ENCODE measurements around the gene KRTAP10-2. TPM values are rescaled to one million over a fixed set of nuclear protein-coding genes. Genes with fewer than 3 reads are reported as not detected.
"Not testable (repeated sequence)": the region's sequence is repeated elsewhere in the genome, so short reads cannot be mapped to it uniquely, and the experiment has no call there.

KRTAP10-2 gene
- total and polyA plus RNA-seq, 2 donors (not counting 1 experiment from before 2014, with no cell fraction given), result not detected

DNA sequence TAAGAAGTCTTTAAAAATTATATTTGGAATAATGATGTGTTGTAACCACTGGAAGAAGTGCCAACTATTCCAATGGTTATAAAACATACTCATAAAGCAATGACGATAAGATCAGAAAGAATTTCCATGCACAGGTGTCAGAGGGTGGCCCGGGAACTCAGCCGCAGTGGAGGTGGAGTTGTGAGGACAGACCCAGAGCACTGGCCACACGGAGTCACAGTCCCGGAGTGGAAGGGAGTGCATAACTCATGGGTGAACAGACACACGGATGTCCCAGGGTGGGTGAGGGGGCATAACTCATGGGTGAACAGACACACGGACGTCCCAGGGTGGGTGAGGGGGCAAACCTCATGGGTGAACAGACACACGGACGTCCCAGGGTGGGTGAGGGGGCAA lies 24.7 kb upstream of the KRTAP10-2 start:
- Histone ChIP-seq H3K79me2 (ENCODE audit: control insufficient read depth, insufficient read depth, low read length) (no peaks in the 10 kb centered on the region), H3K27ac (ENCODE audit: insufficient read depth, low read length) (no peak overlapping the region), H3K4me1 (ENCODE audit: control insufficient read depth, extremely low read depth, insufficient read depth, low read length) (no peaks in the 10 kb centered on the region), H3K9ac (ENCODE audit: insufficient read depth, low read length) (no peak overlapping the region), H3K9me3 (ENCODE audit: control insufficient read depth, insufficient read depth, low read depth, low read length) (no peaks in the 10 kb centered on the region), H2AFZ (ENCODE audit: low read length) (no peak overlapping the region), H3K4me2 (ENCODE audit: extremely low read depth, insufficient read depth, low read length) (no peak overlapping the region), H4K20me1 (ENCODE audit: control insufficient read depth, extremely low read depth, insufficient read depth, low read length) (no peaks in the 10 kb centered on the region), H3K36me3 (ENCODE audit: control insufficient read depth, insufficient read depth, low read length) (no peaks in the 10 kb centered on the region), H3K27me3 (ENCODE audit: control insufficient read depth, insufficient read depth, low read length) (no peaks in the 10 kb centered on the region), H3K4me3 (replicated peaks in 1 of 4; ENCODE audit: control extremely low read depth in 1 of 4, insufficient read depth in 1 of 4, low read depth in 3 of 4, low read length in 4 of 4) (no peak overlapping the region)
- TF ChIP-seq, protein P1, sequence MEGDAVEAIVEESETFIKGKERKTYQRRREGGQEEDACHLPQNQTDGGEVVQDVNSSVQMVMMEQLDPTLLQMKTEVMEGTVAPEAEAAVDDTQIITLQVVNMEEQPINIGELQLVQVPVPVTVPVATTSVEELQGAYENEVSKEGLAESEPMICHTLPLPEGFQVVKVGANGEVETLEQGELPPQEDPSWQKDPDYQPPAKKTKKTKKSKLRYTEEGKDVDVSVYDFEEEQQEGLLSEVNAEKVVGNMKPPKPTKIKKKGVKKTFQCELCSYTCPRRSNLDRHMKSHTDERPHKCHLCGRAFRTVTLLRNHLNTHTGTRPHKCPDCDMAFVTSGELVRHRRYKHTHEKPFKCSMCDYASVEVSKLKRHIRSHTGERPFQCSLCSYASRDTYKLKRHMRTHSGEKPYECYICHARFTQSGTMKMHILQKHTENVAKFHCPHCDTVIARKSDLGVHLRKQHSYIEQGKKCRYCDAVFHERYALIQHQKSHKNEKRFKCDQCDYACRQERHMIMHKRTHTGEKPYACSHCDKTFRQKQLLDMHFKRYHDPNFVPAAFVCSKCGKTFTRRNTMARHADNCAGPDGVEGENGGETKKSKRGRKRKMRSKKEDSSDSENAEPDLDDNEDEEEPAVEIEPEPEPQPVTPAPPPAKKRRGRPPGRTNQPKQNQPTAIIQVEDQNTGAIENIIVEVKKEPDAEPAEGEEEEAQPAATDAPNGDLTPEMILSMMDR (conservative IDR thresholded peaks at IDR 0.05 in 1 of 2, IDR thresholded peaks at IDR 0.05 in 1 of 2; ENCODE audit: low read depth in 1 of 2, low read length in 2 of 2), result no peak
- no peak for DNase-seq (ENCODE audit: low read depth in 2 of 2)

DNA sequence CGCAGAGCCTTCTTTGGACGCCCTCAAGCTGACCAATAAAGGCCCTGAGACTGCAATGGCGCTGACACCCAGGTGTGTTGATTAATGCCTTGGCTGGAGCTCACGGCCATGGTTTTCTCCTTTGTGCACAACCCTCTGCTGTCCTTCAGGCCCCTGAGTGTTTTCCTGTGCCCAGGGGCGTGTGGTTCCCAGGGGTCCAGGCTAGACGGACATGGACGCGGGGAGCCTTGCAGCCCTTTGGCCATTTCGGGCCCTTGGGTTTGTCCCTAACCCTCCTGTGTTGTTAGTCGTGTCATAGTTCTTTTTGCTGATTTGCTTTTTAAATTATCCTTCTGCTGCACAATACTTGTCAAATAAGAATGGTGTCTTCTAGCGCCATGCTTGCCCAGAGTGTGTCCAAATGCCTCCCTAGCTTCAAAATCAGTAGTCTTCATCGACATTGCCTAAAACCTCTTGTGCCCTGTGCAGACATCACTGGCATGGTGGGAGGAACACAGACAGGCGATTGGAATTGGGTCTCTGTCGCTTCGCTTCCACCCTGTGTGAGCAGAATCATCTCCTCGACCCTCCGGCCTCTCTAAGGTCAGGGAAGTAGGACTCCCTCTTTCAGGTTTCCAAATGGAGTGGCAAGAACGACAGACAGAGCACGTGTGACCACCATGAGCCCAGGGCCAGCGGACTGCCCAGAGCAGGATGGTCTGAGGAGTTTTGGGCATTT lies 24.2 kb upstream of the KRTAP10-2 start:
- Histone ChIP-seq H3K27me3 (ENCODE audit: control insufficient read depth, insufficient read depth, low read length) (no peaks in the 10 kb centered on the region), H3K27ac (ENCODE audit: insufficient read depth, low read length) (no peak overlapping the region), H4K20me1 (ENCODE audit: control insufficient read depth, extremely low read depth, insufficient read depth, low read length) (no peaks in the 10 kb centered on the region), H3K79me2 (ENCODE audit: control insufficient read depth, insufficient read depth, low read length) (no peaks in the 10 kb centered on the region), H3K4me3 (replicated peaks in 1 of 4; ENCODE audit: control extremely low read depth in 1 of 4, insufficient read depth in 1 of 4, low read depth in 3 of 4, low read length in 4 of 4) (no peak overlapping the region), H2AFZ (ENCODE audit: low read length) (no peak overlapping the region), H3K4me1 (ENCODE audit: control insufficient read depth, extremely low read depth, insufficient read depth, low read length) (no peaks in the 10 kb centered on the region), H3K4me2 (ENCODE audit: extremely low read depth, insufficient read depth, low read length) (no peak overlapping the region), H3K36me3 (ENCODE audit: control insufficient read depth, insufficient read depth, low read length) (no peaks in the 10 kb centered on the region), H3K9me3 (ENCODE audit: control insufficient read depth, insufficient read depth, low read depth, low read length) (no peaks in the 10 kb centered on the region), H3K9ac (ENCODE audit: insufficient read depth, low read length) (no peak overlapping the region)
- no peak for DNase-seq (ENCODE audit: low read depth in 2 of 2)
- TF ChIP-seq, protein P1 (conservative IDR thresholded peaks at IDR 0.05 in 1 of 2, IDR thresholded peaks at IDR 0.05 in 1 of 2; ENCODE audit: low read depth in 1 of 2, low read length in 2 of 2), result no peak
- no peak for TF ChIP-seq EZH2 (IDR thresholded peaks at IDR 0.05; ENCODE audit: low read length, missing control alignments)

GRCh38 chr21:44574457-44575306 lies 23.4 kb upstream of the KRTAP10-2 start:
- no peak for TF ChIP-seq EZH2 (IDR thresholded peaks at IDR 0.05; ENCODE audit: low read length, missing control alignments)
- TF ChIP-seq, protein P1 (conservative IDR thresholded peaks at IDR 0.05 in 1 of 2, IDR thresholded peaks at IDR 0.05 in 1 of 2; ENCODE audit: low read depth in 1 of 2, low read length in 2 of 2), result no peak
- Histone ChIP-seq H2AFZ (ENCODE audit: low read length) (no peak overlapping the region), H3K27ac (ENCODE audit: insufficient read depth, low read length) (no peak overlapping the region), H3K9ac (ENCODE audit: insufficient read depth, low read length) (no peak overlapping the region), H4K20me1 (ENCODE audit: control insufficient read depth, extremely low read depth, insufficient read depth, low read length) (no peaks in the 10 kb centered on the region), H3K79me2 (ENCODE audit: control insufficient read depth, insufficient read depth, low read length) (no peaks in the 10 kb centered on the region), H3K36me3 (ENCODE audit: control insufficient read depth, insufficient read depth, low read length) (no peaks in the 10 kb centered on the region), H3K27me3 (ENCODE audit: control insufficient read depth, insufficient read depth, low read length) (no peaks in the 10 kb centered on the region), H3K4me3 (replicated peaks in 1 of 4; ENCODE audit: control extremely low read depth in 1 of 4, insufficient read depth in 1 of 4, low read depth in 3 of 4, low read length in 4 of 4) (no peak overlapping the region), H3K4me2 (ENCODE audit: extremely low read depth, insufficient read depth, low read length) (no peak overlapping the region), H3K4me1 (ENCODE audit: control insufficient read depth, extremely low read depth, insufficient read depth, low read length) (no peaks in the 10 kb centered on the region), H3K9me3 (ENCODE audit: control insufficient read depth, insufficient read depth, low read depth, low read length) (no peaks in the 10 kb centered on the region)
- no peak for DNase-seq (ENCODE audit: low read depth in 2 of 2)

GRCh38 chr21:44573630-44574456 lies 22.5 kb upstream of the KRTAP10-2 start, which contains the start of gene KRTAP10-4:
TSS of gene KRTAP10-4 (plus strand) at chr21:44573729. CDS start at chr21:44573759, 30 bp downstream.
- not testable (repeated sequence) for H3K36me3 ChIP-seq (ENCODE audit: control insufficient read depth, insufficient read depth, low read length); H2AFZ ChIP-seq (ENCODE audit: low read length); H4K20me1 ChIP-seq (ENCODE audit: control insufficient read depth, extremely low read depth, insufficient read depth, low read length); H3K9me3 ChIP-seq (ENCODE audit: control insufficient read depth, insufficient read depth, low read depth, low read length); H3K9ac ChIP-seq (ENCODE audit: insufficient read depth, low read length); H3K27ac ChIP-seq (ENCODE audit: insufficient read depth, low read length); H3K4me2 ChIP-seq (ENCODE audit: extremely low read depth, insufficient read depth, low read length); H3K4me1 ChIP-seq (ENCODE audit: control insufficient read depth, extremely low read depth, insufficient read depth, low read length); H3K4me3 ChIP-seq (replicated peaks in 1 of 4; ENCODE audit: control extremely low read depth in 1 of 4, insufficient read depth in 1 of 4, low read depth in 3 of 4, low read length in 4 of 4); H3K79me2 ChIP-seq (ENCODE audit: control insufficient read depth, insufficient read depth, low read length); DNase-seq (ENCODE audit: low read depth in 2 of 2); H3K27me3 ChIP-seq (ENCODE audit: control insufficient read depth, insufficient read depth, low read length)

Data from fibroblast of lung (primary cell).